Lung microvascular endothelial cell (primary cell): ENCODE data around the gene EME2. TPM values are rescaled to one million over a fixed set of nuclear protein-coding genes. Genes with fewer than 3 reads are reported as not detected.
A peak's percentile ranks its signal among the peaks of the same experiment; 100 is the strongest.

Experiments
- DNase-seq, 2 donors: peaks; one replicate each; pipeline versions ENCODE4 v3.0.0 to v3.0.0-alpha.2; 2010; ENCODE audit warnings: low read depth in 2 of 2
- total RNA-seq: library from RNA; depleted of rRNA; stranded (reverse); fragments of >200 nt; gene quantifications from 2 replicates; pipeline ENCODE4 v1.2.1, GENCODE V29; 2014

EME2 gene
- total RNA-seq, 1 donor from 2014 or later, result 4.0 TPM

GRCh38 chr16:1745181-1745899, 27.3 kb upstream of the EME2 start:
- no peak for DNase-seq

GRCh38 chr16:1745900-1746692, 26.5 kb upstream of the EME2 start:
- DNase-seq, result no peak

- no peak for DNase-seq
Observed at GRCh38 chr16:1746693-1747195, 25.9 kb upstream of the EME2 start.

GRCh38 chr16:1747934-1748333, 24.7 kb upstream of the EME2 start:
- DNase-seq, result no peak

- DNase-seq, result no peak
Observed at GRCh38 chr16:1749152-1750117, 23.2 kb upstream of the EME2 start.

- DNase-seq, result no peak
Observed at GRCh38 chr16:1751946-1752345, 20.7 kb upstream of the EME2 start.

GRCh38 chr16:1752853-1753252, 19.8 kb upstream of the EME2 start:
- DNase-seq, result no peak

GRCh38 chr16:1754204-1754603, 18.4 kb upstream of the EME2 start:
- DNase-seq, result no peak

GRCh38 chr16:1757714-1758461, 14.7 kb upstream of the EME2 start:
- no peak for DNase-seq

- DNase-seq, result no peak
Observed at GRCh38 chr16:1758923-1759322, 13.7 kb upstream of the EME2 start.

GRCh38 chr16:1759511-1759910, 13.1 kb upstream of the EME2 start:
- DNase-seq, result no peak

- DNase-seq, result no peak
Observed at GRCh38 chr16:1760911-1761310, 11.7 kb upstream of the EME2 start.

- no peak for DNase-seq
Observed at GRCh38 chr16:1761751-1762150, 10.9 kb upstream of the EME2 start.

GRCh38 chr16:1762196-1762878, 10.3 kb upstream of the EME2 start:
- DNase-seq, result no peak

- DNase-seq, result no peak
Observed at GRCh38 chr16:1762879-1763520, 9.6 kb upstream of the EME2 start.

GRCh38 chr16:1763521-1764511, 8.8 kb upstream of the EME2 start:
- DNase-seq, result peak; percentile 29 to 60

GRCh38 chr16:1764971-1765370, 7.6 kb upstream of the EME2 start:
- DNase-seq, result no peak

GRCh38 chr16:1765826-1766225, 6.8 kb upstream of the EME2 start:
- DNase-seq, result no peak

- no peak for DNase-seq
Observed at GRCh38 chr16:1766231-1766630, 6.4 kb upstream of the EME2 start.
